HUDEP-2 (cell line): Measurements from ENCODE around the gene CNTN5.
"Not testable (repeated sequence)": the region's sequence is repeated elsewhere in the genome, so short reads cannot be mapped to it uniquely, and the experiment has no call there.

Experiments used
- DNase-seq, 76 experiments: peaks; one replicate each; lab custom pipeline; 2025; ENCODE audit not compliant: unreplicated experiment in 76 of 76; lab: John Stamatoyannopoulos, UW

CNTN5 gene

DNA sequence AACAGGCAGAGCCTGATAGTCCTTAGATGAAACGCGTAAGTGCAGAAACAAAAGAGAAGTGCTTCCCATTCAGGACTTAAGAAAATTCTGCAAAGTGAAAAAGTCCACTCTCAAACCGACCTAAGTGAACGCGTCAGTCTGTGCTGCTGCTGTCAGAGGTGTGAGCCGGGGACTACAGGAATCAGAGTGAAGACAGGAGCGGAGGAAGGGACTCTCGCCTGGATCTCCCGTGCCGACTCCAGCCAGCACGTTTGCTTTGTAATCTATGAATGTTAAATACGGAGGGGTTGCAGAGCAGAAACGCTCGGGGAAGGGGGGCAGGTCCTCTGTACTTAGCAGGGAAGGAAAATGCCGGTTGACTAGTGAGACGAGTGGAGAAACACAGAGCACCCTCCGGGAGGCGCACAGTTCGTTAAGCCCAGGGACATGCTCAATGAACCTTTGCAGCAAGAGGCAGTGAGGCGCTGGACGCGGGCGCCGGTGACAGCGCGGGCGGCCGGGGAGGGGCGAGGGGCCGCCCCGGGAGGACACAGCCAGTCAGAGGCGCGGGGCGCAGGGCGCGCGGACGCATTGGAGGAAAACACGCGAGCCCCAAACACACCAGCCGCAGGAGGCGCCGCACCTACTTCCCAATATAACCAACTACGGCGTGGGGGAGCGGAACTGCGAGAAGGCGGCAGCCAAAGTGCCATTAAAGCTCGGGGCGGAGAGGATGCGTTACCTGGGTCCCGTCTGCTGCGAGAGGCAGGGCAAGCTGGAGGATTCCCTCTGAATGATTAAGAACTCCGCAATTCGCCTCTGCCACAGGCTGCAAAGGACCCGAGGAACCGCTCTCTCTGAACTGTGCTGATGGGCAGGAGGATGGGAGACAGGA, at the start of gene CNTN5:
Gene CNTN5, plus strand, starts transcription at position 598 of the 874 bp plus-strand sequence.
- peak in 13 of 76 experiments; percentile 1 to 40 (median 9) for DNase-seq

DNA sequence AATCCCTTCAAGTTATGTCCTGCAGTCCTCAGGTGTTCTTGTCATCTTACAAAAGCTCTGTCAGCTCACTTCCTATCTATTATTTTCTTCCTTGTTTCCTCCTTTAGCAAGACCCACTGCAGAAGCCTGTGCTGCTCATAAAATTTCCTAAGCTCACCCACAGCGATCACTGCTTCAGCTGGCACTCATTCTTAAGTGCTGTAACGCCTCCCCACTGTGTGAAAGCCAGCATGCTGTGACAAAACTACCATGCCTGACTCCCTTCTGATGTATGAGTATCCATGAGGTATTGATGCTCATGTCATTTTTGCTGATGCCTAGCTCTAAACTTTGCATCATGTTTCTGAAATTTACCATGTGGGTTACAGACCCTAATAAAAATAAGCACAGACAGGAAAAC, 41.5 kb upstream of the CNTN5 start:
- no peak for DNase-seq

DNA sequence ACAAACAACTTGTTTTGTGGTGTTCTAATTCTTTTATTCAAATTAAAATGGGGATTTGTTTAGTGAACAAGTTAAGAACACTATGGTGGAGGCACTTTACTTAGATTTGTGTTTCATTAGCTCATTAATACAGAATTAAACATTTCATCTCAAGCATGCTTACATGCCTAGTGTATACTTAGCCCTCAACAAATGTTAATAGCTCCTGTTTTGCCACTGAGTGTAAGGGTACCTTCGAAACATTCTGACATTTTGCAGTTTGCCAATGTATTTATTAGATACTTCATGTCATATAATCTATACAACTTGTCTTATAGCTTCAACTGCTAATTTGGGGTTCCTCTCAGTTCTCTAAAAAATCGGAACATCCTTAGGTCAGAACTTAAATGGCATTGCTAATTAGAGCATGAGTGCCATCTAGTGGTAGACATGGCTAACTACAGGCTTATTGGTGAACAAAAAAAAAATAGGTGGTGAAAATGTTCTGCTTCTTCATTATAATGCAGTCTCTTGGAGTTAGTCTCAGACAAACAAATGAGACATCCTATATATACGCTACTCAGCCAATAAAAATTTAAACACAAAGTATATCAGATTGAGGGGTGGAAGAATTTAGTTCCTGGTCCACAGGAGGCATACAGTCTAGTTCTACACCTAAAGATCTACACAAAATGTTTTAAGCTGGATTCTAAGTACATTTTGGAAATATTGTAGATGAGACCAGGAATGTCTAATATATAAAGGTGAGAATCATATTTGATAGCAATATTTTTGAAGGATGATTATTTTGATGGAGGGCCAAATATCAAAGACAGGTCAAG, 4.9 kb upstream of the CNTN5 start:
- peak in 18 of 76 experiments; percentile 1 to 46 (median 16) for DNase-seq

DNA sequence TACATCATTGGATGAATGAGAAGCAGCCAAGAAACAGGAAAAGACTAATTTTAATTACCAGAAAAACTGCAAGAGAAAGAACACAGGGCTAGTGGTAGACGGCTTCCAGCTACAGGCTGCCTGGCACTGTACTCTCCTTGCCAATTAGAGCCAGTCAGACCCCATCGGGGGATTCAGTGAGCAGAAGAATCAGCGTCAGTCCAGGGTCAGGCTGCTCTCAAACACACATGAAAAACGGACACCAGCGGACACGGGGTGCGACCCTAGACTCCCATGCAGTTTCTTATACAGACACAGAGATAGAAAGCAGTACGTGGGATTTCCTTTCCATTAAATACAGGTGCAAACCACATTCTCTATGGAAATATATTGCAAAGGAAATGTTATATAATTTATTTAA, 1.1 kb upstream of the CNTN5 start:
- no peak for DNase-seq

- DNase-seq = no peak
These were observed 16.3 kb downstream of the CNTN5 start for GRCh38 chr11:99037057-99037456.

DNA sequence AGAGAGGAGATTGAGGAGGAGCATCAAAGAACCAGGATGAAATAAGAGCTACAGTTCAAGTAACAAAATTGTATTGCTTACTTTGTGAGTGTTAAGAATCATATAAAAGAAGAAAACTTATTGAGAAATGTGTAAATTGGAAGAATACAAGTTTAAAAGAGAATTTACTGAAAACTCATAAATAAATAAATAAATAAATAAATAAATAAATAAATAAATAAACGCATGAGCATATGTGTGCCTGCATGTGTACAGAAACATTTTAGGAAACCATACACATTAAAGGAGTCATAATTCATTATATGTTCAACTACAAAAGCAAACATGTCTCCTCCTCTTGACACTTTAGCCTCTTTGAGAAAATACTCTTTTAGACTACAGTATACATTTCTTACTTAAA, 42.6 kb downstream of the CNTN5 start:
- no peak for DNase-seq

GRCh38 chr11:99065121-99065520, 44.4 kb downstream of the CNTN5 start:
- no peak for DNase-seq

DNA sequence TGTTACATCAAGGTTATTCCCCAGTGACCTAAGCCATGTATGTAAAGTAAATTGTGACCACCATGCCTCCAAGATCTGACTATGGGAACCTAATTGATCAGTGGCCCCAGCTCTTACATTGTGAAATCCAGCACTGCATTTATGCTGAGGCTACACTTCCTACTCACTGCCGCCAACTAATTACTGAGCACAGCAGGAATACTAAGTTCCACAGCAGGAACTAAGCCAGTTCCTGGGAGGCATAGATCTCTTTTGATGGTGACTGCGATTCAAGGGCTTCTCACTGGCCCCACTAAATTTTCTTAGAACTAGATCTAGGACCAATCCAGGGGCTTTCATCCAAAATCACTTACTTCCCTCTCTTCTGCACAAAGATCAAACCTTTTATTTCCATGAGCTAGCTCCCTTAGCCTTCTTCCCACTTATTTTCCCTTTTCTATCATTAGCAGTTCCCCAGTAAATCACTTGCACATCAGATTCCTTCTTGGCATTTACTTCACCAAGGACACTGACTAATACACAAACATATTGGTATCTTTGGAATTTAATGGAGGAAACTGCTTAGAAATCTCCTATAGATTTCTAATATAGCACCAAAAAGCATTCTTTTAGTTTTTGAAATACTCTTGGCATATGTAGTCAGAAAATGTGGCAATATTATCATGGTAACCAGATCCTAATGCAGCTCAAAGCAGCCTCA, 46.0 kb downstream of the CNTN5 start:
- DNase-seq = no peak

GRCh38 chr11:99068832-99069231, 48.1 kb downstream of the CNTN5 start:
- no peak for DNase-seq

- no peak for DNase-seq
These were observed 49.2 kb downstream of the CNTN5 start for GRCh38 chr11:99069856-99070444.

GRCh38 chr11:99079576-99079975, 58.8 kb downstream of the CNTN5 start:
- no peak for DNase-seq

GRCh38 chr11:99080154-99080553, 59.4 kb downstream of the CNTN5 start:
- no peak for DNase-seq

DNA sequence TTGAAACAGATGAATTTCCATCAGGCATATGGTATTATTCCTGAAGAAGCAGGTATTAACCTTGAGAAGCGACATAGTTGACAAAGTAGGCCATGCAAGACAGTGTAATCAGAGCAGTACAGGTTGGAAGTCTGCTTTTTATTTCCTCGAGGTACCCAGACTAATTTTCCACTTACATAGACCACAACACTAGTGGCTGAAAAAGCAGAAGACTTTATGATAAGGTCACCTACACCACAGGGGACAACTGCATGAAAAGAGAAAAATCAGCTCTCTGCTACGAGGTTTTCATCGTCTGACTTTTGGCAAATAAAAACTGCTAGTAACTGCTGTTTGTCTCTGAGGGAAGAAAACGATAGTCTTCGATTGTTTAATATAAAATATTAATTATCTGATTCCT, 77.5 kb downstream of the CNTN5 start:
- DNase-seq = no peak

- DNase-seq = no peak
These were observed 78.0 kb downstream of the CNTN5 start for GRCh38 chr11:99098751-99099150.

- DNase-seq = no peak
These were observed 96.9 kb downstream of the CNTN5 start for GRCh38 chr11:99117603-99118002.

GRCh38 chr11:99133862-99134261, 113.1 kb downstream of the CNTN5 start:
- DNase-seq = not testable (repeated sequence)

- DNase-seq = no peak
These were observed 114.8 kb downstream of the CNTN5 start for GRCh38 chr11:99135508-99135907.

DNA sequence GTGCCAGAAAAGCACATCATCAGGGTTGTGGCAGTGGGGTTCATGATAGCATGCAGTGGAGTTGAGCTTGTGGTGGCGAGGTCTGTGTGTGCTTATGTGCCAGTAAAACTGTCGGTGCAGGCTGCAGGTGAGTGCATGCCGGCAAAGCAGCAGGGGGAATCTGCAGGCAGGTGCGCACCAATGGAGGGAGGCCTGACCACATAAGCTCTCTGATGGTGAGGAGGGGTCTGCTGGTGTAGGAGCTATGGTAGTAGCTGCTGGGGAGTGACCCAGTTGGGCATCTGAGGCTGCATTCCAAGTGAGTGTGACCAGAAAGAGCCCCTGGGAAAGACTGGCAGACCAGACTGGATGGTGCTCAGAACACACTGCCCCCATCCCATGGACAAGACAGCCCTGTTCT, 121.5 kb downstream of the CNTN5 start:
- no peak for DNase-seq

GRCh38 chr11:99148352-99148751, 127.6 kb downstream of the CNTN5 start:
- no peak for DNase-seq

DNA sequence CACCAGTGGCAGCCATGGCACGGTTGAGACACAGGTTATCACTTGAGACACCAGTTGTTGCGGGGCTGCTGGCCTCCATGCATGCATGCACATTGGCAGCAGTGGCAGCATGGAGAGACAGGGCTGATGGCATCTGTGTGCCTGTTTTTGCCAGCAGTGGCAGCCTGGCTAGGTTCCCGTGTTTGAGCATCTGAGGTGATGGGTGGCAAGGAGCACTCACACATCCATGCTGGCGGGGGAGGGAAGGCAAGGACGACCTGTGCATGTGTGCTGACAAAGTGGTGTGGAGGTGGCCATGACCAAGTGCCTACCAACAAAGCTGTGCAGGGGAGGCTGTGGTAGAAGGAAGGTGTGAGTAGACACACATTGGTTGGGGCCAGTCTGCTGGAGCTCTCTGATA, 133.5 kb downstream of the CNTN5 start:
- no peak for DNase-seq

DNA sequence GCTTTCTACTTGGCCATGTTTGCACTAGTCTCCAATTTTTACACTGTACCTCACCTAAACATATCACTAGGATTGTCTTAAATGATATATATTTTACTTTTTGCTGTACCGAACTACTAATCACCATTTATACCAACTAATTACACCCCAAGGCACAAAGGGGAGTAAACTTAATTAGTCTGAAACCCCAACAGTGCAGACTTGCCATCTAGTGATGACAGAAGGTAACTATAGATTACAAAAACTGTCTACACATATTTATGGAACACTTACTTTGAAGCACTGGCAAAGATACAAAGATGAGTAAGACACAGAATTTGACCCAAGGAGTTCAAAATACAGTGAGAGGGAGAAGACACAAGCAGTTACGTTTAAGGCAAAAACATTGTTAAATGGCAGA, 139.7 kb downstream of the CNTN5 start:
- DNase-seq = no peak
